Stimulated activated naive CD8-positive, alpha-beta T cell treated with anti-CD3 and anti-CD28 coated beads, Interleukin-15, Interleukin-2, amounts not matched to agents 100 U/mL and 50 U/mL, for 24 hours (primary cell): ENCODE data around the gene CT83.

ENCODE experiments used
- ATAC-seq: fragments of 150-1000 bp; cut with Tn5 transposase; one replicate; pipeline ENCODE4 v1.10.0; 2021
- DNase-seq: peaks from one replicate; pipeline ENCODE4 v3.0.0; 2021

Gene CT83

GRCh38 chrX:116462822-116463221 is at the start of gene CT83:
TSS of gene CT83 (minus strand) at chrX:116462976. CDS start at chrX:116462856, 120 bp downstream.
- DNase-seq = no peak
- no peak for ATAC-seq

GRCh38 chrX:116499780-116500179 is 37.0 kb upstream of the CT83 start:
- ATAC-seq (no peak), DNase-seq (no peak)

- no peak for DNase-seq
- no peak for ATAC-seq
Measured at GRCh38 chrX:116493271-116493670, 30.5 kb upstream of the CT83 start.

- DNase-seq (no peak), ATAC-seq (no peak)
Measured at GRCh38 chrX:116490104-116490503, 27.3 kb upstream of the CT83 start.

- DNase-seq = no peak
- no peak for ATAC-seq
Measured at GRCh38 chrX:116480059-116480458, 17.3 kb upstream of the CT83 start.

GRCh38 chrX:116449156-116449555 is 13.6 kb downstream of the CT83 start:
- ATAC-seq (no peak), DNase-seq (no peak)

GRCh38 chrX:116436358-116436816 is 26.4 kb downstream of the CT83 start, which contains the start of gene SLC6A14:
TSS of gene SLC6A14 (plus strand) at chrX:116436606. CDS start at chrX:116436710, 104 bp downstream.
- DNase-seq (no peak), ATAC-seq (no peak)

- DNase-seq = no peak
- ATAC-seq = no peak
Measured at GRCh38 chrX:116435597-116435996, 27.2 kb downstream of the CT83 start.

- no peak for DNase-seq
- ATAC-seq = no peak
Measured at GRCh38 chrX:116427978-116428377, 34.8 kb downstream of the CT83 start.

GRCh38 chrX:116417968-116418367 is 44.8 kb downstream of the CT83 start:
- no peak for ATAC-seq

GRCh38 chrX:116417214-116417613 is 45.6 kb downstream of the CT83 start:
- ATAC-seq (no peak), DNase-seq (no peak)

More at GRCh38 chrX:116417968-116418367, 44.8 kb downstream of the CT83 start:
- DNase-seq = no peak

- no peak for ATAC-seq
Measured at GRCh38 chrX:116413273-116413672, 49.5 kb downstream of the CT83 start.

More at GRCh38 chrX:116413273-116413672, 49.5 kb downstream of the CT83 start:
- no peak for DNase-seq
